ENCODE results near the gene AHCYL1.

AHCYL1 gene

DNA sequence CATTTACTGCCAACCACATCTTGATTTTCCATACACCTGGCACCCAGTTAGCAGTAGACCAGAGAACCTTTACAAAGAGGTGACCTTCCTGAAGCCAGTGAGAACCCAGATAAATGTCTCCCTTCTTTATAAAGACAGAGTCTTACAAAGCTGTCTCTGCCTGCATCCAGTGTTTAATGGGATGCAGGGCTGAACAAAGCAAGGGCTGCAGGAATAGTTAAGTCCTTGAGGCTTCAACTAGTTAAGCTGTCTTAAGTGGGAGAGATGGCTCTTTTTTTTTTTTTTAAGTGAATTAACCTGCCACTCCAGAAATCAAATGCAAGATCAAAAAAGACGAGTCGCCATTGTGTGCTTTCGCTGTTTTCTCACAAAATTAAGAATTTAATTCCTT is 1.5 kb downstream of the AHCYL1 start:
- H3K27me3 ChIP-seq (ENCODE audit: insufficient read depth, poor library complexity, severe bottlenecking), result no peaks in the 10 kb centered on the region
- DNase-seq (ENCODE audit: low read depth in 1 of 2, low spot score in 1 of 2), result no peak
- peak overlapping the region; percentile 73 for H3K4me3 ChIP-seq (replicated peaks; ENCODE audit: insufficient read depth, low read length)
- H3K27ac ChIP-seq (replicated peaks), result no peak overlapping the region
- no peak for TF ChIP-seq CTCF (IDR thresholded peaks at IDR 0.05; ENCODE audit: insufficient read depth, low read length)
- no peak for TF ChIP-seq SPI1 (IDR thresholded peaks at IDR 0.05; ENCODE audit: borderline replicate concordance, low read depth)
- TF ChIP-seq GABPA (IDR thresholded peaks at IDR 0.05; ENCODE audit: low read depth), result no peak
- TF ChIP-seq, protein P1, sequence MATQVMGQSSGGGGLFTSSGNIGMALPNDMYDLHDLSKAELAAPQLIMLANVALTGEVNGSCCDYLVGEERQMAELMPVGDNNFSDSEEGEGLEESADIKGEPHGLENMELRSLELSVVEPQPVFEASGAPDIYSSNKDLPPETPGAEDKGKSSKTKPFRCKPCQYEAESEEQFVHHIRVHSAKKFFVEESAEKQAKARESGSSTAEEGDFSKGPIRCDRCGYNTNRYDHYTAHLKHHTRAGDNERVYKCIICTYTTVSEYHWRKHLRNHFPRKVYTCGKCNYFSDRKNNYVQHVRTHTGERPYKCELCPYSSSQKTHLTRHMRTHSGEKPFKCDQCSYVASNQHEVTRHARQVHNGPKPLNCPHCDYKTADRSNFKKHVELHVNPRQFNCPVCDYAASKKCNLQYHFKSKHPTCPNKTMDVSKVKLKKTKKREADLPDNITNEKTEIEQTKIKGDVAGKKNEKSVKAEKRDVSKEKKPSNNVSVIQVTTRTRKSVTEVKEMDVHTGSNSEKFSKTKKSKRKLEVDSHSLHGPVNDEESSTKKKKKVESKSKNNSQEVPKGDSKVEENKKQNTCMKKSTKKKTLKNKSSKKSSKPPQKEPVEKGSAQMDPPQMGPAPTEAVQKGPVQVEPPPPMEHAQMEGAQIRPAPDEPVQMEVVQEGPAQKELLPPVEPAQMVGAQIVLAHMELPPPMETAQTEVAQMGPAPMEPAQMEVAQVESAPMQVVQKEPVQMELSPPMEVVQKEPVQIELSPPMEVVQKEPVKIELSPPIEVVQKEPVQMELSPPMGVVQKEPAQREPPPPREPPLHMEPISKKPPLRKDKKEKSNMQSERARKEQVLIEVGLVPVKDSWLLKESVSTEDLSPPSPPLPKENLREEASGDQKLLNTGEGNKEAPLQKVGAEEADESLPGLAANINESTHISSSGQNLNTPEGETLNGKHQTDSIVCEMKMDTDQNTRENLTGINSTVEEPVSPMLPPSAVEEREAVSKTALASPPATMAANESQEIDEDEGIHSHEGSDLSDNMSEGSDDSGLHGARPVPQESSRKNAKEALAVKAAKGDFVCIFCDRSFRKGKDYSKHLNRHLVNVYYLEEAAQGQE (IDR thresholded peaks at IDR 0.05; ENCODE audit: insufficient replicate concordance, low read depth), result no peak
- no peak for TF ChIP-seq POLR2AphosphoS5 (IDR thresholded peaks at IDR 0.05; ENCODE audit: low read depth)

DNA sequence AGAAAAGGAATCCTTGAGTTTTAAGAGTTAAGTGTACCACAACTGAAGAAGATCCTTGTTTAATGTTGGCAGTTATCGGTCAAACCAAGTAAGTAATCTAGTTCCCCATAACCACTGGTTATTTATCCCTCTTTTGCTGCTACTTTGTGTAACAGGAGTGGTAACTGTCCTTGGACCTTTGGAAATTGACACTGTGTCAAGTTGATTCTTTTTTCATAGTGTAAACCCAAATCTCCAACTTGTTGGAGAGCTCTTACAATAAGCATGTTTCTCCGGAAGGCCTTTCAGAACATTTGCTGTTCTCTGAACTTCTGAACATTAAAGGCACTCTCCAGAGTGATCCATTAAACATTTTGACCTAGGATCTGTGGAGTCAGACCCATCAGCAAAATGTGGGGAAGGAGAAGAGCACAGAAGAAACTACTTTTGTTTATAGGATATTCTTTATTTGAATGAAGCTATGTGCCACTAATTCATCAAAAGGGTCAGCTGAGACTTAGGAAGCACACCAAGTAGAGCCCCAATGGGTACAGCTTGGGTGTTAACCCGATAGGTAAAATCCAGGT is 3.9 kb downstream of the AHCYL1 start:
- TF ChIP-seq POLR2AphosphoS5 (IDR thresholded peaks at IDR 0.05; ENCODE audit: low read depth) (no peak), GABPA (IDR thresholded peaks at IDR 0.05; ENCODE audit: low read depth) (no peak), CTCF (IDR thresholded peaks at IDR 0.05; ENCODE audit: insufficient read depth, low read length) (no peak), SPI1 (IDR thresholded peaks at IDR 0.05; ENCODE audit: borderline replicate concordance, low read depth) (no peak)
- TF ChIP-seq, protein P1 (IDR thresholded peaks at IDR 0.05; ENCODE audit: insufficient replicate concordance, low read depth), result no peak
- DNase-seq (ENCODE audit: low read depth in 1 of 2, low spot score in 1 of 2), result no peak
- no peaks in the 10 kb centered on the region for H3K27me3 ChIP-seq (ENCODE audit: insufficient read depth, poor library complexity, severe bottlenecking)
- H3K4me3 ChIP-seq (replicated peaks; ENCODE audit: insufficient read depth, low read length), result no peak overlapping the region
- H3K27ac ChIP-seq (replicated peaks), result no peak overlapping the region

GRCh38 chr1:109989506-109990301 is 5.1 kb downstream of the AHCYL1 start:
- no peak for TF ChIP-seq SPI1 (IDR thresholded peaks at IDR 0.05; ENCODE audit: borderline replicate concordance, low read depth)
- TF ChIP-seq, protein P1 (IDR thresholded peaks at IDR 0.05; ENCODE audit: insufficient replicate concordance, low read depth), result no peak
- no peak for TF ChIP-seq CTCF (IDR thresholded peaks at IDR 0.05; ENCODE audit: insufficient read depth, low read length)
- Histone ChIP-seq H3K4me3 (replicated peaks; ENCODE audit: insufficient read depth, low read length) (no peak overlapping the region), H3K27ac (replicated peaks) (no peak overlapping the region), H3K27me3 (ENCODE audit: insufficient read depth, poor library complexity, severe bottlenecking) (no peaks in the 10 kb centered on the region)
- DNase-seq (ENCODE audit: low read depth in 1 of 2, low spot score in 1 of 2), result peak in 1 of 2 experiments; percentile 39
